Omental fat pad (tissue), 4 donors: ENCODE measurements around the gene AHNAK2. TPM values are rescaled to one million over a fixed set of nuclear protein-coding genes. Genes with fewer than 3 reads are reported as not detected.

Experiments
- ATAC-seq: fragments of 150-250 bp; one replicate; pipeline ENCODE4 v1.9.1; 2016; ENCODE audit warnings: mild to moderate bottlenecking, moderate library complexity; ENCODE audit not compliant: low FRiP score
- DNase-seq: peaks from one replicate; pipeline ENCODE4 v3.0.0-alpha.2; 2019; ENCODE audit warnings: low spot score
- total RNA-seq, 4 donors: library from RNA; depleted of rRNA; stranded (reverse); fragments of >200 nt; gene quantifications; one replicate each; pipeline ENCODE4 v1.1.0, GENCODE V29; 2016
- TF ChIP-seq, protein P1 (sequence below), 3 donors: fragments of 450-650 bp; IDR thresholded peaks; one replicate each; pipeline ENCODE4 v1.5.1; 2016 to 2017; ENCODE audit warnings: antibody characterized with exemption in 3 of 3, mild to moderate bottlenecking in 3 of 3, moderate library complexity in 2 of 3

Gene AHNAK2
- total RNA-seq, 4 donors from 2014 or later: 18.6 to 44.5 (median 34.2) TPM

DNA sequence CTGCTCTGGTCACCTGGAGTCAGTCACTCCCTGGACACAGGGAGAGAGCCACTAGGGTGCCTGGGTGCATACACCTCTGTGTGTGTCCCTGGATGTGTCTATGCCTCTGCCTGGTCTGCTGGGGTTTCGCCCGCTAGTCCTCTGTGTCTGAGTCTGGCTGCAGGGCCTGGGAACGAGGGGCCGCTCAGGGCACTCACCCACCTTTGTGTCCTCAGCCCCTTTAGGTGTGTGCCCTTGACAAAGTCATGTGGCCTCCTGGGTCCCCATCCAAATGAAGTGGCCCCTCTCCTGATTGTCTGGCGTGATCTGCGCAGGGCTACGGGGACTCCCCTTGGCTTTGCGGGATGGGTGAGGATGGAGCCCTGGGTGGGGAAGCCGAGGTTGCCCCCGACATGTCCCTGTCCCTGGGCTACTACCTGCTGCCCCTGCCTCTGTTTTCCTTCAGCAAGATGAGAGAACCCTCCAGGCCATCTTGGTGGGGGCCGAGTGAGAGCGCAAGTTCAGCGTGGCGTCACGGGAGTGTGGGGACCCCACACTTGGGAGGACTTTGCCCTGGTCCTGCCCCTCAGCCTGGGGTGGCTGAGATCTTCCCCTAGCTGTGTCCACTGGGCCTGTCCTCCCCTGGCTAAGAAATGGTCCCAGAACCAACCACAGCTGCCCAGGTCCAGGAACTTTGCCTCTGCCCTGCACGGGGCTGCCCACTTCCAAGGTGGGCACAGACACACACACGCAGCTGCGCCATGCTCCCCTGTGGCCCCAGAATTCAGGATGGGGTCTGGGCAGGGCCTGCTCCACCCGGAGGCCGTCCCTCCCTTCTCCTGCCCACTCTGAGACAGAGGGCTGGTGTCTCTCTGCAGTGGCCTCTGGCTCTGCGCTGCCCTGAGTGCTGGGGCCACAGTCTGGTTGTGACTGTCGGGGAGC is 2.7 kb upstream of the AHNAK2 start:
- DNase-seq: no peak
- no peak for ATAC-seq
- TF ChIP-seq, protein P1, sequence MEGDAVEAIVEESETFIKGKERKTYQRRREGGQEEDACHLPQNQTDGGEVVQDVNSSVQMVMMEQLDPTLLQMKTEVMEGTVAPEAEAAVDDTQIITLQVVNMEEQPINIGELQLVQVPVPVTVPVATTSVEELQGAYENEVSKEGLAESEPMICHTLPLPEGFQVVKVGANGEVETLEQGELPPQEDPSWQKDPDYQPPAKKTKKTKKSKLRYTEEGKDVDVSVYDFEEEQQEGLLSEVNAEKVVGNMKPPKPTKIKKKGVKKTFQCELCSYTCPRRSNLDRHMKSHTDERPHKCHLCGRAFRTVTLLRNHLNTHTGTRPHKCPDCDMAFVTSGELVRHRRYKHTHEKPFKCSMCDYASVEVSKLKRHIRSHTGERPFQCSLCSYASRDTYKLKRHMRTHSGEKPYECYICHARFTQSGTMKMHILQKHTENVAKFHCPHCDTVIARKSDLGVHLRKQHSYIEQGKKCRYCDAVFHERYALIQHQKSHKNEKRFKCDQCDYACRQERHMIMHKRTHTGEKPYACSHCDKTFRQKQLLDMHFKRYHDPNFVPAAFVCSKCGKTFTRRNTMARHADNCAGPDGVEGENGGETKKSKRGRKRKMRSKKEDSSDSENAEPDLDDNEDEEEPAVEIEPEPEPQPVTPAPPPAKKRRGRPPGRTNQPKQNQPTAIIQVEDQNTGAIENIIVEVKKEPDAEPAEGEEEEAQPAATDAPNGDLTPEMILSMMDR (IDR thresholded peaks at IDR 0.05): no peak

DNA sequence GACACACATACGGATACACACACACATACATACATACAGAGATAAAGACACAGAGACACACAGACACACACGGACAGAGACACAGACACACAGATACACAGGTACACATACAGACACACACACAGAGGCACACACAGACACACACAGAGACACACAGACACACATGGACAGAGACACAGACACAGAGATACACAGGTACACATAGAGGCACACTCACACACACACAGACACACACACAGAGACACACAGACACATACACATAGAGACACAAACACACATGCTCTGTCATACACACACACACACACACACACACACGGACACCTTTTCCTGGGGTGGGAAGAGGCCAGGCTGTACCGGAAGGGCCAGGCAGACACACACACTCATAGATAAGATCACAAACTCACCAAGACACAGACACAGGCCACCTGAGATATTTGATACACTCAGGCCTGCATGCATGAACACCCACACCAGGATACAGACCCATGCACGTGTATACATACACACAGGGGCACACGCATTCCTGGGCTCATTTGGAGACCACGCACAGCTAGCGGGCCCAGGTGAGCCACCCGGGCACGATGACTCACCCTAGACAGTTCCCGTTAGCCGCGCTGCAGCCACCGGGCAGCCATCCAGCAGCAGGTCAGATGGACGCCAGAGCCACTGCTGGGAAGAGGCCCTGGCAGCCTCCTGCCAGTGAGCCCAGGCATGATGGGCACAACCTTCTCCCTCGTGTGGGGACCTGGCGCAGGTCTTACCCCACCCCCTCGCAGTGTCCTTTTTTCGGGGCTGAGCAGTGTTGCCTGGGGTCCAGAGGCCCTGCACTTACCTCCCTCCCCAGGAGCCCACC is 1.8 kb upstream of the AHNAK2 start:
- ATAC-seq (peak; percentile 37), DNase-seq (no peak)
- TF ChIP-seq, protein P1 (IDR thresholded peaks at IDR 0.05): no peak

DNA sequence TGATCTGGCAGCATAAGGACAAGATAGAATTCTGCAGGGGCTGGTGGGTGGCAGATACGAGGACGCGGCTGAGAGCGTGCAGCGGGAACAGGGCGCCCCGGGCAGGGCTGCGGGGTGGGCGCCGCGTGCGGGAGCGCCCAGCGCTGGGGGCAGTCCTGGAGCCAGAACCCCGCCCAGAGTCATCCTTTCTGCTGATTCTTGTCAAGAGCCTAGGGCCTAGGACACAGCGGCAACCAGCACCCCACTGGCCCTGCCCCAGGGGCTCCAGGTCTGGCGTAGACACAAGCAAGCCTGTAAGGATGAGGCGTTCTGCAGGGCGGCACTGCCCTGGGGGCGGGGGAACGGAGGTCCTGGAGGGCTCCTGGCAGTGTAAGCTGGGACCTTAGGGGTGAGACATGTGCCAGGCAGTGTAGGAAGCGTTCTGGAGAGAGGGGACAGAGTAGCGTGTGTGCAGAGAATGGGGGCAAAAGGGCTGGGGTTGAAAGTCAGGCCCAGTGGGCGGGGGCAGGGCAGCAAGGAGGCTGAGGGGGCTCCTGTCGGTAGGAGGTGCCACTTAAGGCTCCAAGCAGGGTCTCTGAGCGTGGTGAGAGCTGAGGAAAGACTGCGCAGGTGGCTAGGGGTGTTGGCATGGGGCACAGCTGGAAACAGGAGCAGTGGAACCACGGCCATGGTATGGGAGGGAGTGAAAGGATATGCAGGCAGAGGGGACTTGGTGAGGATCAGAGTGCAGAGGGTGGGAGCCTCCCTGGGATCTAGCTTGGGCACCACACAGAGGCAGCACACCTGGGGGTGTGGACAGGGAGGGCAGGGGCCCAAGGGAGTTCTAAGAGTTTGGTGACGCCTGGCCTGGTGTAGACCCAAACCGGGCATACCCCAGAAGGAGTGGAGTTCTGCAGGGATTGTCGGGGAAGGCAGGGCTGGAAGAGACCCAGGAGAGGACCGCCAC is 845 bp upstream of the AHNAK2 start:
- DNase-seq: no peak
- no peak for ATAC-seq
- TF ChIP-seq, protein P1 (IDR thresholded peaks at IDR 0.05): no peak

DNA sequence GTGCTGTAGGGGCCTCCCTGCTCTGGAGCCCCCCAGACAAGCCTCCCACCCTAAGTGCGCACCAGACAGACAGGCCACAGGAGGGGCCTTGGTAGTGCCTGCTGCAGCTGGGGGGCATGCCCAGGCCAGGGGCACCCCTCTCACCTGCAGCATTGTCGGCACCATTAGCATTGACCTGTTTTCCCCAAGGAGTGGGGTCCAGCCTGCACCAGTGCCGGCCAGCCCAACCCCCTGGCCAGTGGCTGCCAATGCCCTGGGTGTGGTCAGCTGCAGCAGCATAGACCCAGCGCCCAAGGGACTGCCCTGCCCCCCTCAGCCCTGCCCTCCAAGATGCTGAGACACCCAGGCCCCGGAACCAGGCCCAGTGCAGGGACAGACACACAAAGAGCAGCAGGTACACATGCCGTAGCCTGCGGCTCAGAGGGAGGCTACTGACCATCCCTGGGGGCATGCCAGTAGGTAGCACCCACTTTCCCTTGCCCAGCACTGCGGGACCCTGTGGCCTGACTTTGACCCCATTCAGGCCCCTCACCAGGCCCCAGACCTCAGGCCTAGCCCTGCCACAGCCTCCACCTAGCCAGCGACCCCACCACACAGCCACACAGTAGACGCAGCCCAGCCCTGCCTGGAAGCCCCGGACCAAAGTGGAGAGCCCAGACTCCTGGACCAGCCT is 1.0 kb downstream of the AHNAK2 start:
- ATAC-seq: no peak
- no peak for DNase-seq
- TF ChIP-seq, protein P1 (IDR thresholded peaks at IDR 0.05): no peak

DNA sequence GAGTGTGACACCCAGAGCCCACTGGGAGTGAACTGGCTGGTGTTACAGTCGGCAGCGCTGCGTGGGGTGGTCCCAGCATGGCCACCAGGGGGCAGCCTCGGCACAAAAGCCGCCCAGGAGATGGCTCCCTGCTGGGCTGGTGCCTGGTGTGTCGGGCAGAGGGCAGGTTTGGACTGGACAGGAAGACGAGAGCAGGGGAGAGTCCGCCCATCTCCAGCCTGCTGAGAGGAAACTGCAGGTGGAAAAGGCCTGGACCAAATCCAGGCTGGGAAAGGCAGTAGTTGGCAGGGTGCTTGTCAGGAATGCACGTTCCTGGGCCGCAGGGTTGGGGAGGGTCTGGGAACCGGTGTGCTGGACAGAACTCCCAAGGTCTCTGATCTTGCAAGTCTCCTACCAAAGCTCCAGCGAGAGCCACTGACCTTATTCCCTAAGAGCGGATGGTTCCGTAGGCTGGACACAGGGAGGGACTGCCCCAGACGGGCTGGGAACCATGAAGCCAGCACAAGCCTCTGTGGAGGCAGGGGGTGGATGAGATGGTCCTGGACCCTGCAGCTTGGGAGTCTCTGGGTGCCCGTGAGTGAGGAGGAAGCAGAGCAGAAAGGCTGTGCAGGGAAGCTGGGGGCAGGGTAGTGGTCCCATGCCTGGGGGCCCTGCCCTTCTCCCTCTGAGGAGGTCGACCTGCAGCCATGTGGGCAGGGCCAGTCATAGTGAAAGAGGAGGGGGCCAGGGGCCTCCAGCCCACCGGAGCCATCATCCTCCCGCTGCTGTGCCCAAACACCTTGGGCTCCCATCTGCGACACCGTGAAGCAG is 1.8 kb downstream of the AHNAK2 start:
- ATAC-seq (peak; percentile 30), DNase-seq (peak; percentile 75)
- TF ChIP-seq, protein P1 (IDR thresholded peaks at IDR 0.05): peak in 2 of 3 donors; percentile 68 to 83
